Caco-2 (cell line): Measurements from ENCODE around the gene FARP1. TPM values are rescaled to one million over a fixed set of nuclear protein-coding genes. Genes with fewer than 3 reads are reported as not detected.

ENCODE experiments used
- BruUV-seq: library from RNA; stranded (reverse); fragments of 400-500 nt; replicated peaks from 2 replicates; lab custom pipeline; 2021; lab: Mats Ljungman, UMichigan
- CTCF ChIA-PET: fragments of 300-600 bp; sonication (Branson Sonifier 250); formaldehyde crosslinking; loops from one replicate; lab custom pipeline; 2022; ENCODE audit warnings: antibody characterized with exemption; lab: Charles Lee
- POLR2A ChIA-PET: fragments of 300-600 bp; sonication (Branson Sonifier 250); formaldehyde crosslinking; loops from one replicate; lab custom pipeline; 2022; ENCODE audit warnings: antibody characterized with exemption; lab: Charles Lee
- DNase-seq, 2 experiments: peaks; one replicate each; pipeline versions ENCODE4 v3.0.0 to v3.0.0-alpha.2; 2020 to 2022
- H3K27me3 ChIP-seq: replicated peaks from 2 replicates; pipeline ENCODE4 v1.6.0; 2011; ENCODE audit warnings: low read length; ENCODE audit not compliant: control insufficient read depth, insufficient read depth
- H3K36me3 ChIP-seq: 2 replicates; pipeline ENCODE4 v1.5.1; 2011; ENCODE audit warnings: low read length; ENCODE audit not compliant: control insufficient read depth, insufficient read depth
- H3K4me1 ChIP-seq: fragments of 250-450 bp; sonication (Bioruptor Pico); 2 replicates; pipeline ENCODE4 v1.5.1; 2020; ENCODE audit warnings: mild to moderate bottlenecking
- H3K4me3 ChIP-seq: 2 replicates; pipeline ENCODE4 v1.5.1; 2011; ENCODE audit warnings: low read depth, mild to moderate bottlenecking, control low read depth, low read length
- H3K9me3 ChIP-seq: fragments of 250-450 bp; sonication (Bioruptor Pico); 2 replicates; pipeline ENCODE4 v1.5.1; 2020; ENCODE audit warnings: mild to moderate bottlenecking, moderate library complexity
- H3K27ac Mint-ChIP-seq: one replicate; pipeline ENCODE4 v1.8.0; 2022; ENCODE audit warnings: mixed read lengths; ENCODE audit not compliant: unreplicated experiment
- H3K27me3 Mint-ChIP-seq: one replicate; pipeline ENCODE4 v1.8.0; 2022; ENCODE audit warnings: mixed read lengths; ENCODE audit not compliant: insufficient read depth, unreplicated experiment
- H3K36me3 Mint-ChIP-seq: one replicate; pipeline ENCODE4 v1.8.0; 2022; ENCODE audit warnings: mild to moderate bottlenecking, mixed read lengths; ENCODE audit not compliant: insufficient read depth, unreplicated experiment
- H3K4me1 Mint-ChIP-seq: one replicate; pipeline ENCODE4 v1.8.0; 2022; ENCODE audit warnings: low read depth, mixed read lengths; ENCODE audit not compliant: unreplicated experiment
- H3K4me3 Mint-ChIP-seq: one replicate; pipeline ENCODE4 v1.8.0; 2022; ENCODE audit warnings: mild to moderate bottlenecking, moderate library complexity, mixed read lengths; ENCODE audit not compliant: unreplicated experiment
- H3K9me3 Mint-ChIP-seq: one replicate; pipeline ENCODE4 v1.8.0; 2022; ENCODE audit warnings: mixed read lengths; ENCODE audit not compliant: unreplicated experiment
- intact Hi-C: fragments of 100-400 bp; cut with micrococcal nuclease; formaldehyde crosslinking; loops from one replicate; pipeline ENCODE4 v1.10.0; 2022; ENCODE audit not compliant: unreplicated experiment
- total RNA-seq: library from RNA; stranded (reverse); gene quantifications from 2 replicates; pipeline ENCODE4 v1.2.3, GENCODE V29; 2022
- TF ChIP-seq, protein P1 (sequence below), 2 experiments: fragments of 200-600 bp in 1 of 2; IDR thresholded peaks; 1 replicate in 1 of 2; 2 replicates in 1 of 2; pipeline versions ENCODE4 v1.5.1 to v1.8.0; 2011 to 2022; ENCODE audit warnings: antibody characterized with exemption in 1 of 2, control low read depth in 1 of 2, inconsistent platforms in 1 of 2, low read depth in 1 of 2, low read length in 1 of 2, mild to moderate bottlenecking in 1 of 2, moderate library complexity in 1 of 2; ENCODE audit not compliant: insufficient read depth in 1 of 2, severe bottlenecking in 1 of 2, unreplicated experiment in 1 of 2

The FARP1 gene
- total RNA-seq, 1 experiment from 2014 or later: 189 TPM

DNA sequence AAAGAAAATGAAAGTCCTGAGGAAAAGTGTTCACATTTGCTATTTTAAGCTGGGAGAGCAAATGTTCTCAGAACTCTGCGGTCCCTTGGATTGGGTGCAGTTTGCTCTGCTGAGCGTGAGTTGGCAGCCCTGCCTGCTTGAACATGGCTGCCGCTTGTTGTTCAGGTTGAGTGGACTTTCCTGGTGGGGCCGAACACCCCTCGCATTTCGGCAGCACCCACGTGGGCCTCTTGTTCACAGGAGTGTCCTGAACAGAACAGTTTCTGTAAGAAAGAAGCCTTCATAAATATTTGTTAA, 45.0 kb downstream of the FARP1 start:
- no peaks in the 10 kb centered on the region for H3K27me3 Mint-ChIP-seq
- BruUV-seq: no TSS peak
- no peaks in the 10 kb centered on the region for H3K9me3 Mint-ChIP-seq
- ChIA-PET CTCF (no interaction called here), POLR2A (no interaction called here)
- H3K27ac Mint-ChIP-seq: no peak overlapping the region
- TF ChIP-seq, protein P1, sequence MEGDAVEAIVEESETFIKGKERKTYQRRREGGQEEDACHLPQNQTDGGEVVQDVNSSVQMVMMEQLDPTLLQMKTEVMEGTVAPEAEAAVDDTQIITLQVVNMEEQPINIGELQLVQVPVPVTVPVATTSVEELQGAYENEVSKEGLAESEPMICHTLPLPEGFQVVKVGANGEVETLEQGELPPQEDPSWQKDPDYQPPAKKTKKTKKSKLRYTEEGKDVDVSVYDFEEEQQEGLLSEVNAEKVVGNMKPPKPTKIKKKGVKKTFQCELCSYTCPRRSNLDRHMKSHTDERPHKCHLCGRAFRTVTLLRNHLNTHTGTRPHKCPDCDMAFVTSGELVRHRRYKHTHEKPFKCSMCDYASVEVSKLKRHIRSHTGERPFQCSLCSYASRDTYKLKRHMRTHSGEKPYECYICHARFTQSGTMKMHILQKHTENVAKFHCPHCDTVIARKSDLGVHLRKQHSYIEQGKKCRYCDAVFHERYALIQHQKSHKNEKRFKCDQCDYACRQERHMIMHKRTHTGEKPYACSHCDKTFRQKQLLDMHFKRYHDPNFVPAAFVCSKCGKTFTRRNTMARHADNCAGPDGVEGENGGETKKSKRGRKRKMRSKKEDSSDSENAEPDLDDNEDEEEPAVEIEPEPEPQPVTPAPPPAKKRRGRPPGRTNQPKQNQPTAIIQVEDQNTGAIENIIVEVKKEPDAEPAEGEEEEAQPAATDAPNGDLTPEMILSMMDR (IDR thresholded peaks at IDR 0.05; ENCODE audit: insufficient read depth in 1 of 2, low read depth in 1 of 2, low read length in 1 of 2, severe bottlenecking in 1 of 2, unreplicated experiment in 1 of 2): no peak
- no peak overlapping the region for H3K4me3 Mint-ChIP-seq
- peaks cover 11% of the 10 kb centered on the region for H3K4me1 Mint-ChIP-seq
- no peaks in the 10 kb centered on the region for H3K9me3 ChIP-seq
- peaks cover 29% of the 10 kb centered on the region for H3K36me3 Mint-ChIP-seq
- H3K4me1 ChIP-seq: no peaks in the 10 kb centered on the region
- H3K27me3 ChIP-seq: no peaks in the 10 kb centered on the region
- intact Hi-C loops: no loop called here
- no peaks in the 10 kb centered on the region for H3K36me3 ChIP-seq
- no peak overlapping the region for H3K4me3 ChIP-seq
- no peak for DNase-seq

DNA sequence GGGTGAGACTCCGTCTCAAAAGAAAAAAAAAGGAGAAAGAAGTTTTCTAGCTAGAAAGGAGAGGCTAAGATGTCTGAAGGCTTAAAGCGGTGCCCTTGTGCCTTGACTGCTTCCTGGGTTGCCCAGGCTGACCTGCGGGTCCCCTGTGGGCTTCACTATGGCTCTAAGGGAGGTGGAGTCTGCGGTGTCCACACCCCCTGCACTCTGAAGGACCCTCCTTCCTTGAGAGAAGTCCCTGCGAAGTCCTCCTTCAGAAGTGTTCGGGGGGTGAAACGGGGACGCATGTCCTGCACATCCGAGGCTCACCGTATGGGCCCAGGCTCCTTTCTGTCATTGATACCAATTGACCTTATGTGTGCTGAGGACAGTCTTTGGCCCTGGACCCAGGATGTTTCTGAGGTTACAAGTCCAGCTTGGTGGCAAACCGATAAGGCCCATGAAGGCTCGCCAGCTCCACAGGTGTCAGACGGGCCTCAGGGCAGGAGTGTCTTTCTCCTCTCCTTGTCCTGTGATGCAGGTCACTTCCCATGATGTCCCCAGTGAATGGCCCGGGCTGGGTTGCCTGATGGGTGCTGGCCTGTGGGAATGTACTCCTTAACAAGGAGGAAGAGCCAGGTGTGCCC, 45.8 kb downstream of the FARP1 start:
- intact Hi-C loops: no loop called here
- no peaks in the 10 kb centered on the region for H3K4me1 ChIP-seq
- Mint-ChIP-seq H3K36me3 (peaks cover 24% of the 10 kb centered on the region), H3K27me3 (no peaks in the 10 kb centered on the region), H3K4me3 (no peak overlapping the region), H3K4me1 (peaks cover 6% of the 10 kb centered on the region), H3K9me3 (no peaks in the 10 kb centered on the region), H3K27ac (peak overlapping the region; percentile 12)
- H3K27me3 ChIP-seq: no peaks in the 10 kb centered on the region
- ChIA-PET POLR2A (no interaction called here), CTCF (no interaction called here)
- H3K4me3 ChIP-seq: no peak overlapping the region
- no peak for DNase-seq
- H3K36me3 ChIP-seq: no peaks in the 10 kb centered on the region
- no peaks in the 10 kb centered on the region for H3K9me3 ChIP-seq
- TF ChIP-seq, protein P1 (IDR thresholded peaks at IDR 0.05; ENCODE audit: insufficient read depth in 1 of 2, low read depth in 1 of 2, low read length in 1 of 2, severe bottlenecking in 1 of 2, unreplicated experiment in 1 of 2): no peak
- no TSS peak for BruUV-seq

DNA sequence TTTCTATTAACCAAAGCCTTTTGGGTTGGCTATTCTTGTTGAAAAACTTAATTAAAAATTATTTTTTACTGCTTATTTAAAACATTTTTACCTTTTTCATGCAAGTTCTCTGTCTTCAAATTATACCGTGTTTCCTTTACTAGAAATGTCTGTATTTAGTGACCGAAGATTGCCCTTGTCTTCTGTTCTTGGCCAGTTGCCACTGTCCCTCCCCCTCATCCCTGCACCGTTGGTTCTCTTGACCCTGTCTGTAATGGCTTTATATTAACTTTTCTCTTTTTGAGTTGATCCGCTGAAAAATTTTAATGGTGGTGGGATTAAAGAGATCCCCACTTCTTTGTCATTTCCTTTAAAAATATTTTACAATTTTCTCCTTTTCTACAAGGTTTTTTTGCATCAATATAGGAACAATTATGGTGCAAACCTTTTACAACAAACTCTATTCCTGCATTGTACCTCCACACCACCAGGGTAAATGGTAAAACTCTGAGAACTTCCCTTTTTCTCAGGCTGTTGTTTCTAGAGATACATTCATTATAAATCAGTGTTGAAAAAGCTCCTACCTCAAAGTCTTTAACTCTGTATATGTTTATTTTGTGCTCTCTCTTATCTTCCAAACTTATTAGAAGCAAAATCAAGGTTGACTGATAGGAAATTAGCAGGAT, 47.1 kb downstream of the FARP1 start:
- H3K4me3 Mint-ChIP-seq: no peak overlapping the region
- TF ChIP-seq, protein P1 (IDR thresholded peaks at IDR 0.05; ENCODE audit: insufficient read depth in 1 of 2, low read depth in 1 of 2, low read length in 1 of 2, severe bottlenecking in 1 of 2, unreplicated experiment in 1 of 2): no peak
- H3K4me1 ChIP-seq: no peaks in the 10 kb centered on the region
- no peaks in the 10 kb centered on the region for H3K27me3 ChIP-seq
- no TSS peak for BruUV-seq
- H3K36me3 ChIP-seq: no peaks in the 10 kb centered on the region
- DNase-seq: no peak
- H3K9me3 ChIP-seq: no peaks in the 10 kb centered on the region
- ChIA-PET CTCF (interaction anchor here (0.7 kb wide), 1 partner anchor 36 kb away, joined by 4 read pairs; no protein-coding TSS in a partner anchor), POLR2A (no interaction called here)
- intact Hi-C loops: no loop called here
- H3K27ac Mint-ChIP-seq: no peak overlapping the region
- peaks cover 29% of the 10 kb centered on the region for H3K36me3 Mint-ChIP-seq
- H3K4me1 Mint-ChIP-seq: peaks cover 6% of the 10 kb centered on the region
- H3K4me3 ChIP-seq: no peak overlapping the region
- H3K27me3 Mint-ChIP-seq: no peaks in the 10 kb centered on the region
- no peaks in the 10 kb centered on the region for H3K9me3 Mint-ChIP-seq
